Suppressor macrophage (primary cell): ENCODE results near the gene SFXN2.
"Not testable (repeated sequence)": the region's sequence is repeated elsewhere in the genome, so short reads cannot be mapped to it uniquely, and the experiment has no call there.

Source experiments
- DNase-seq, 4 experiments: peaks; one replicate each; pipeline ENCODE4 v3.0.0-alpha.2; 2020 to 2022
- total RNA-seq, 17 experiments: gene quantifications; one replicate each; lab custom pipeline; 2026; ENCODE audit warnings: mixed read lengths in 6 of 17, inconsistent platforms in 3 of 17; lab: John Stamatoyannopoulos, UW

Gene SFXN2, protein sequence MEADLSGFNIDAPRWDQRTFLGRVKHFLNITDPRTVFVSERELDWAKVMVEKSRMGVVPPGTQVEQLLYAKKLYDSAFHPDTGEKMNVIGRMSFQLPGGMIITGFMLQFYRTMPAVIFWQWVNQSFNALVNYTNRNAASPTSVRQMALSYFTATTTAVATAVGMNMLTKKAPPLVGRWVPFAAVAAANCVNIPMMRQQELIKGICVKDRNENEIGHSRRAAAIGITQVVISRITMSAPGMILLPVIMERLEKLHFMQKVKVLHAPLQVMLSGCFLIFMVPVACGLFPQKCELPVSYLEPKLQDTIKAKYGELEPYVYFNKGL
- total RNA-seq, result 1.7 to 11.1 (median 5.4) reads per million in 17 experiments

DNA sequence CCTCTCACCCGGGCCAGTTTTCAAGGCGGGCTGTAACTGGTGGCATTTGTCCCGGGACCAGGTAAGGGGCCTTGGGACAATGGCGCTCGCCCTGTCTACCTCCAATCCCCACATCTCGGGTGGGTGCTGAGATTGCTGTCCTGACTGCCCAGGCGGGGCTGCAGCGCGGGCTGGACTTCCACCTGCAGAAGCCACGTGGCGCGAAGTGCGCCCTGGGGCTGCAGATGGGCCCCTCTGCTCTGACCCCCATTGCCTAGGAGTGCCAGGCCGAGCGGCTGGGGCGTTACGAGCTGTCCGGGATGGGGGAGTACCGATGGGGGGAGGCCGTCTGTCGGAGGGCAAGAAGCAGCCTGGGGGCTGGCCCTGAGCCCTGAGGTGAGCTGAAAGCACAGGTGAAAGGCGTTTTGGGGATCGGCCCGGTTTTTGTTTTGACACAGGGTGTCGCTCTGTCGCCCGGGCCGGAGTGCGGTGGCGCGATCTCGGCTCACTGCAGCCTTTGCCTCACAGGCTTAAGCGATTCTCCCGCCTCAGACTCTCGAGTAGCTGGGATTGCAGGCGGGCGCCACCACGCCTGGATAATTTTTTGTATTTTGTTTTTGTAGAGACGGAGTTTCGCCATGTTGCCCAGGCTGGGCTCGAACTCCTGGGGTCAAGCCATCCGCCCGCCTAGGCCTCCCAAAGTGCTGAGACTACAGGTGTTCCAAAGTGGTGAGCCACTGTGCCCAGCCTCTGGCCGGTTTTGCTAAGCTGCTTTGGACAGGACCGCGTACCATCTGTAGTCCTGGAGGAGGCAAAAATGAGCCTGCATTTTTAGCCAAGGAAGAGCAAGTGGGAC lies at the start of gene SFXN2:
Gene SFXN2, plus strand, starts transcription at position 16 of the 835 bp plus-strand sequence. CDS start 12,001 bp downstream, outside the sequence.
- DNase-seq, result peak in 1 of 4 experiments; percentile 35

GRCh38 chr10:102665904-102666509 lies 48.4 kb upstream of the SFXN2 start:
- no peak for DNase-seq

- not testable (repeated sequence) for DNase-seq
Measured at GRCh38 chr10:102667411-102667810, 47.0 kb upstream of the SFXN2 start.

- no peak for DNase-seq
Measured at GRCh38 chr10:102668326-102669107, 45.9 kb upstream of the SFXN2 start.

DNA sequence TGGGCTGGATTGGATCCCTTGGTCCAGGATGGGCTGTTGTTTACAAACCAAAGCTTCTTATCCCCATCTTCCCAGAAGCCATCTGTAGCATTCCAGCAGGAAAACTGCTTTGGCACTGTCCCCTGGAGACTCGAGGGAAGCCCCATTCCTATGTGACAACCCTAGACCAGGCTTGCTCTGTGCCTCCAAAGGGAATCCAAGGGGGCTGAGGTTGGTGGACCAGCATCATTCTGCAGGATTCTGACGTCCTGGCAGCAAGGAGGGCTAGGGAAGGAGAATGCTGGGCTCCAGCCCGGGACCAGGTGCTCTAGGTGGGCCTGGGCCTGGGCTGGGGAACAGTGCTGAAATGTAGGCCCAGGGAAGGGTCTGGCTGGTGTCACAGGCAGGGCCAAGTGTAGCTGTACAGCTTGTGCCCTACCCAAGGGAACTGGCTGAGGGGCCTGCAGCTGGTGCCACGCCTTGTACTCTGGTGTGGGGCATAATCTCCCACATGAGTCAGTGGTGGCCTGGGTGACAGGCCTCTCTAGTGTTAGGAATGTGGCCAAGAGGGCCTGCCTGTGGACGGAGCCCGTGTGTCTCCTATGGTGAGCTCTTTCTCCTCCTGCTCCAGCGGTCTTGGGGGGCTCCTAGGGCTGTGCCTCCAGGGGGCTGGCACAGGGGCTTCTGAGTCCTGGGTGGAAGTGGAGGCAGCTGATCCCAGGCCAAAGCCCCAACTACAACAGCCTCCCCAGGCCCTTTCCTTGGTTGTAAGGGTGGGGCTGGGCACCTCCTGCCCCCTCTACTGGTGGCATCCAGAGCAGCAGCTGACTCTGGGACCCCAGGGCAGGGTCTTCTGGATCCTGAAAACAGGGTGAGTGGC lies 45.0 kb upstream of the SFXN2 start:
- no peak for DNase-seq

DNA sequence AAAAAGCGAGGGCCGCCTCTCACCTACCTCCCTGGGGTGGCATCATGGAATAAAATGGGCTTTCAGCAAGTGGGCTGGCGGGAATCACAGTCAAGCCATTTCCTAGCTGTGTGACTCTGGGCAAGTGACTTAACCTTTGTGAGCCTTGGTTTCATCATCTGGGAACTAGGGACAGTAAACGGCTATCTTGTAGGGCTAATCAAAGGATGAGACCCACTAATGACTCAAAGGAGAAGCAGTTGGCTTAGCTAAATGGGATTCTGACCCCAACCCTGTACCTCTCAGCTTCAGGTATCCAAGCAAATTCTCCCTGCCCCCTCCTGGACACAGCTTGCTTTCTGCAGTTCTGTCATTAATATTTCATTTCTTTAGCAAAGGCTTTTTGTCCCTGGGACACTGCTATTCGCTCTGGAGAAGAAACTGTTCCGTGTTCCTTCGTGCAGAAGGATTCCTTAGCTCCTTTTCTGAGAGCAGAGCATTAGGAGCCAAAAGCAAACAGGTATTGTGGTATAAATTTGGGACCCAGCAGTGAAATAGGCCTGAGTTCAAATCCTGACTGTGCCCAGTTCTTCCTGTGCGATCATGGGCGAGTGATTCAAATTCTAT lies 44.3 kb upstream of the SFXN2 start:
- no peak for DNase-seq

GRCh38 chr10:102670871-102671434 lies 43.5 kb upstream of the SFXN2 start:
- DNase-seq, result no peak

DNA sequence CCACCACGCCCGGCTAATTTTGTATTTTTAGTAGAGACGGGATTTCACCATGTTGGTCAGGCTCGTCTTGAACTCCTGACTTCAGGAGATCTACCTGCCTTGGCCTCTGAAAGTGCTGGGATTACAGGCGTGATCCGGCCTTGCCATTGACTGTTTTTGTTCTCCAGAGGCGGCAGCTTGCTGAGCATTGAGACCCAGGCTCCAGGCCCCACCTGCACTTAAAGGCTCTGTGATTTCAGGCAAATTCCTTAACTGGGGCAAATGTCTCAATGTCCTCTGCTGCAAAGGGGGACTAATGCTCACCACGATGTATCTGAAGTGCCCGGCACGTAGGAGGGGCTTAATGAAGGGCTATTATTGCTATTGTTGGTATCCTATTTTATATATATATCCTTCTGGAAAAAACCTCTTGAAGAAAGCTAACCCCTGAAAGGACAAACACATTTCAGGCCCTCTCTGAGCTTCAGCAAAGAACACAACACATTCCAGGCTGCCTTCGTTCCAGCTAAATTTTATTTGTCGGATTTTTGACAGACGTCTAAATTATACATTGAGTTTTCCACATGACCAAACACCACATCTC lies 41.1 kb upstream of the SFXN2 start:
- no peak for DNase-seq

DNA sequence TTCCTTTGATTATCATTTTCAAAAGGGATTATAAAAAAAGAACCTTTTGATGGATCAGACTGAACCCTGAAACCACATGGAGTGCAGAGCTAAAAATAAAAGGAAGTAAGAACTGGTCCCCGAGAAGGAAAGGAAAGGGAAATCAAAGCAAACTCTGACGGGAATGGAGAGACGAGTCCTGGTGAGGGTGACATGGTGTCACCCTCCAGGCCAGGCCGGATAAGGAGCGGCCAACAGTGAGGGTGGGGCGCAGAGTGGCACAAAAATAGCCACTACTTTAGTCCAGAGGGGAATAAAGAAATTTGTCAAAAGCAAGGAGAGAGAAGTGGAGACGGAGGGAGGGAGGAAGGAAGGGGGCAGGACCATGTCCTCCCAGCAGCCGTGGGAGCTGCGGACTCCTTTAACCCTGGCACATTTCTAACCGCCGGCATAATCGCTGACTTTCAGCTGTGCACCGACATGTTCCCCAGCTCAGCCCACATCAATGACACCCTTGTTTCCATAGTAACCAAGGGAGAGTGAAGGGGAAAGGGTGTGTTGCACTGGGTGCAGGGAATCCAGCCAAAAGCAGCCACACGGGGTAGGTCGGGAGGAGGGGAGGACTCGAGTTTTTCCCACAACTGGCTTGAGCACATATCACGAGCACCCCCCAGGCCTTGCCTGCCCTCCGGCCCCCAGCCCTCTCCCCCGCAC lies 40.5 kb upstream of the SFXN2 start:
- peak; percentile 85 to 95 (median 91) for DNase-seq

- DNase-seq, result peak in 1 of 4 experiments; percentile 20
Measured at GRCh38 chr10:102674566-102674965, 39.9 kb upstream of the SFXN2 start.

- DNase-seq, result no peak
Measured at GRCh38 chr10:102675011-102675665, 39.3 kb upstream of the SFXN2 start.

DNA sequence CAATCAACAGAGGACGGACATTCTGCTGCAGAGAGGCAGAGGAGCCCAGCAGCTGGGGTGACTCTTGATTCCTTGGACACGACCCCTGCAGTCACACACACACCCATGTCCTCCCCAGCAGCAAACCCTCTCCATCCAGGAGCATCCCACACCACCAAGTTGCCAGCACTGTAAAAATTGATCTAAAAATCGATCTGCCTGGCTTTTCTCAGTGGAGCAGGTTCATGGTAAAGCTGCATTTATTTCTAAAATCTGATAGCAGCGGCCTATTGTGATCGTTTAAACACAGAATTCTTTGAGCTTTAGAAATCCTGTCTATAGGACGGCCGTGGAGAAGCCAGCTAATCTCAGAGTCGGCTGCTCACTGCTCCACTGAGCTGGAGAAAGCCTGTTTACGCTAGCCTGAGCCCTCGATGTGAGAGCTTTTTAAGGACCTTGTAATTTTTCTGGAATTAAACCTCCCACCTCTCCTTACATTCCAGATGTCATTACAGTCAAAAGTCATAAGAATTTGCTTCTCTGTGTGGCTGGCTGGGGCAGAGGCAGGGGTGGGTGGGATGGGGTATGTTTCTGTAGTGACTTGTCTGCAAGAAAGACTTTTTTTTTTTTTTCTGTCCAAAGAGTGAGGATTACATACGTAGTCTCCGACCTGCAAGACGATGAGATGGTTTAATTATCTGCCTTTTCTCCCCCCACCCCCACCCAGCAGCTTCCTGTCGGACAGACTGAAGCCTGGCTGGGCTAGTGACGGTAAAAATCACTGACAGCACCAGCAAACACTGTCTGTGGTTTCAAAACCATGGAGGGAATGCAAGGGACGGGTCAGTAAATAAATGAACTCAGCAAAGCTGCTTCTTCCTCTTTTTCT lies 38.5 kb upstream of the SFXN2 start:
- peak; percentile 87 to 96 (median 91) for DNase-seq

- no peak for DNase-seq
Measured at GRCh38 chr10:102676534-102677315, 37.7 kb upstream of the SFXN2 start.

- no peak for DNase-seq
Measured at GRCh38 chr10:102677331-102678067, 36.9 kb upstream of the SFXN2 start.

- no peak for DNase-seq
Measured at GRCh38 chr10:102678068-102678400, 36.4 kb upstream of the SFXN2 start.

DNA sequence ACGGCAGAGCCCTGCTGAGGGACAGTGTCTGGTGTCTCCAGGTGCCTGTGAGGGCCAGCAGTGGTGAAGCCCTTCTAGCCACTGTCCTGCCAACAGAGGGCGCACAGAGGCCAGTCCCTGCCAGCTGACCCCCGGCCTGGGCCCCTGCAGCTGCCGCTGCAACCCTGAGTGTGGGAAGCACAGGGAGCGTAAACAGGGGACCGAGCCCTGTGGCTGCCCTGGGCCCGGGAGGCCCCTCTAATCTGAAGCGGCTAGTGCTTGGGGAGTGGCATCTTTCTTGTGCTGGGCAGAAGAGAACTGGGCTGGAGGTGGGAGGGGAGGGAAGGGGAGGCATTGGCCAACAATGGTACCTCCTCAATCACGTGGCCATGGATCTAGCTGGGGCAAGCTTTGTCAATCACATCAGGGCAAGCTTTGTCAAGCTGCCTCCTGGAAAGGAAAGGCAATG lies 35.6 kb upstream of the SFXN2 start:
- DNase-seq, result peak; percentile 72 to 86 (median 78)
